Measurements from ENCODE around the gene ALPK1. TPM values are rescaled to one million over a fixed set of nuclear protein-coding genes. Genes with fewer than 3 reads are reported as not detected.

Gene ALPK1
- total RNA-seq, 1 experiment from 2014 or later = 0.17 TPM

DNA sequence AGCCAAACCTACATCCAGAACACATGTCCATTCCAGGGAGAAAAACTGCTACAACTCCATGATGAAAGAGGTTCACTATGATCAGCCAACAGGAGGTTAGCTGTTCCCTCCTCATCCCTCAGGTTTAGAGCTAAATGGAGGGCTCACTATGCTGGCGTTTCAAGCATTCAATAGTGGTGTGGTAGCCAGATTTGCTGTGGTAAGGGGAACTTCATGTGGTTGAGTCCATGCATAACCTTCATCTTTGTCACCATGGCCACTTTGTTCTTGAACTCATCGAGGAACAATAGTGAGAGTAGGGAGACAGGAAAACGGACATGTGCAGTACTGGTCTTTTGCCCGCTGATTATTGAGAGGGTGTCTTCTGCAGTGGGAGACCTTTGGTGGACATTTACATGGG lies 33.8 kb downstream of the ALPK1 start:
- Histone ChIP-seq H3K27ac (ENCODE audit: insufficient read length, low read depth, low read length) (no peak overlapping the region), H3K4me2 (ENCODE audit: insufficient read depth, insufficient read length, low read length) (no peak overlapping the region), H2AK5ac (ENCODE audit: insufficient read length, low read length) (no peak overlapping the region), H4K20me1 (ENCODE audit: control insufficient read depth, insufficient read depth, insufficient read length) (no peaks in the 10 kb centered on the region), H2AFZ (ENCODE audit: low read length) (no peak overlapping the region), H2BK120ac (ENCODE audit: low read depth, low read length, poor library complexity, severe bottlenecking) (no peak overlapping the region), H2BK12ac (ENCODE audit: insufficient read length, low read depth, low read length) (no peak overlapping the region), H3K56ac (ENCODE audit: insufficient read length, low read depth, low read length) (no peak overlapping the region), H3K79me1 (ENCODE audit: insufficient read depth, low read depth, low read length, poor library complexity, severe bottlenecking) (no peaks in the 10 kb centered on the region), H3K9me3 (ENCODE audit: control insufficient read depth, low read depth, low read length) (no peaks in the 10 kb centered on the region), H3K18ac (ENCODE audit: insufficient read length, low read depth, low read length) (no peak overlapping the region), H3K4ac (ENCODE audit: low read depth, low read length) (no peak overlapping the region), H4K8ac (replicated peaks; ENCODE audit: insufficient read length, low read depth, low read length) (no peak overlapping the region), H3K23me2 (ENCODE audit: insufficient read length, low read depth, low read length, poor library complexity, severe bottlenecking) (no peaks in the 10 kb centered on the region), H2BK5ac (ENCODE audit: insufficient read length, low read length) (no peak overlapping the region), H2BK15ac (ENCODE audit: low read depth, low read length) (no peak overlapping the region), H2BK20ac (ENCODE audit: low read depth, low read length, poor library complexity, severe bottlenecking) (no peak overlapping the region), H3K79me2 (ENCODE audit: insufficient read depth, low read length) (no peaks in the 10 kb centered on the region), H3K23ac (ENCODE audit: insufficient read length, low read depth, low read length) (no peak overlapping the region), H3K14ac (ENCODE audit: insufficient read depth, low read length) (no peak overlapping the region), H3K27me3 (ENCODE audit: insufficient read depth, low read length) (no peaks in the 10 kb centered on the region; the same call in 1 of the 2 replicates), H3T11ph (ENCODE audit: low read length) (no peak overlapping the region), H3K4me1 (ENCODE audit: insufficient read depth, low read length) (no peaks in the 10 kb centered on the region), H4K5ac (ENCODE audit: insufficient read length, low read depth, low read length) (no peak overlapping the region), H4K91ac (ENCODE audit: insufficient read length, low read depth, low read length) (no peak overlapping the region), H3K9ac (ENCODE audit: extremely low read depth, insufficient read length, low read length) (no peak overlapping the region)
- H3K27me3 Mint-ChIP-seq (ENCODE audit: low read depth) = peaks cover 72% of the 10 kb centered on the region
- TF ChIP-seq, protein P1, sequence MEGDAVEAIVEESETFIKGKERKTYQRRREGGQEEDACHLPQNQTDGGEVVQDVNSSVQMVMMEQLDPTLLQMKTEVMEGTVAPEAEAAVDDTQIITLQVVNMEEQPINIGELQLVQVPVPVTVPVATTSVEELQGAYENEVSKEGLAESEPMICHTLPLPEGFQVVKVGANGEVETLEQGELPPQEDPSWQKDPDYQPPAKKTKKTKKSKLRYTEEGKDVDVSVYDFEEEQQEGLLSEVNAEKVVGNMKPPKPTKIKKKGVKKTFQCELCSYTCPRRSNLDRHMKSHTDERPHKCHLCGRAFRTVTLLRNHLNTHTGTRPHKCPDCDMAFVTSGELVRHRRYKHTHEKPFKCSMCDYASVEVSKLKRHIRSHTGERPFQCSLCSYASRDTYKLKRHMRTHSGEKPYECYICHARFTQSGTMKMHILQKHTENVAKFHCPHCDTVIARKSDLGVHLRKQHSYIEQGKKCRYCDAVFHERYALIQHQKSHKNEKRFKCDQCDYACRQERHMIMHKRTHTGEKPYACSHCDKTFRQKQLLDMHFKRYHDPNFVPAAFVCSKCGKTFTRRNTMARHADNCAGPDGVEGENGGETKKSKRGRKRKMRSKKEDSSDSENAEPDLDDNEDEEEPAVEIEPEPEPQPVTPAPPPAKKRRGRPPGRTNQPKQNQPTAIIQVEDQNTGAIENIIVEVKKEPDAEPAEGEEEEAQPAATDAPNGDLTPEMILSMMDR (conservative IDR thresholded peaks at IDR 0.05) = no peak
- H3K27ac Mint-ChIP-seq = no peak overlapping the region
- no peak overlapping the region for H3K4me3 Mint-ChIP-seq
- H3K4me1 Mint-ChIP-seq = peaks cover 3 to 9% of the 10 kb centered on the region in 2 experiments
- WGBS (ENCODE audit: extremely low coverage, insufficient read length, low lambda C conversion rate) = no CpG with 5 or more reads among the region's 4 CpGs
- no peaks in the 10 kb centered on the region for H3K9me3 Mint-ChIP-seq
- no peak for DNase-seq
- no peaks in the 10 kb centered on the region for H3K36me3 Mint-ChIP-seq (ENCODE audit: insufficient read depth in 1 of 3, low read depth in 3 of 3)

Data from H9 (cell line).